BLaER1 (cell line): ENCODE data around the gene EYS.
"Not testable (repeated sequence)": the region's sequence is repeated elsewhere in the genome, so short reads cannot be mapped to it uniquely, and the experiment has no call there.

ENCODE experiments used
- H3K27ac ChIP-seq: shearing (Covaris generic); formaldehyde crosslinking; 2 replicates; pipeline ENCODE4 v1.8.1; 2022
- H3K27me3 ChIP-seq: shearing (Covaris generic); formaldehyde crosslinking; 2 replicates; pipeline ENCODE4 v1.8.1; 2022
- H3K36me3 ChIP-seq: shearing (Covaris generic); formaldehyde crosslinking; 2 replicates; pipeline ENCODE4 v1.8.1; 2022
- H3K4me1 ChIP-seq: shearing (Covaris generic); formaldehyde crosslinking; 2 replicates; pipeline ENCODE4 v1.8.1; 2022
- H3K4me2 ChIP-seq: shearing (Covaris generic); formaldehyde crosslinking; 2 replicates; pipeline ENCODE4 v1.8.1; 2022
- H3K4me3 ChIP-seq: shearing (Covaris generic); formaldehyde crosslinking; 2 replicates; pipeline ENCODE4 v1.8.1; 2022
- H3K9ac ChIP-seq: shearing (Covaris generic); formaldehyde crosslinking; 2 replicates; pipeline ENCODE4 v1.8.1; 2022
- H3K9me3 ChIP-seq: shearing (Covaris generic); formaldehyde crosslinking; 2 replicates; pipeline ENCODE4 v1.8.1; 2022
- H4K20me1 ChIP-seq: shearing (Covaris generic); formaldehyde crosslinking; 2 replicates; pipeline ENCODE4 v1.8.1; 2022
- Cebpa-rat ChIP-seq: shearing (Covaris generic); IDR thresholded peaks from 2 replicates; pipeline ENCODE4 v1.8.1; 2022

The EYS gene

GRCh38 chr6:65072500-65072899, 634.5 kb downstream of the EYS start:
- H3K27ac ChIP-seq: no peak overlapping the region
- no peaks in the 10 kb centered on the region for H3K9me3 ChIP-seq
- no peak for TF ChIP-seq Cebpa-rat
- no peak overlapping the region for H3K4me3 ChIP-seq
- no peaks in the 10 kb centered on the region for H3K36me3 ChIP-seq
- no peak overlapping the region for H3K4me2 ChIP-seq
- H4K20me1 ChIP-seq: no peaks in the 10 kb centered on the region
- no peaks in the 10 kb centered on the region for H3K27me3 ChIP-seq
- no peaks in the 10 kb centered on the region for H3K4me1 ChIP-seq
- no peak overlapping the region for H3K9ac ChIP-seq

- no peaks in the 10 kb centered on the region for H3K9me3 ChIP-seq
- H3K27me3 ChIP-seq: no peaks in the 10 kb centered on the region
- no peaks in the 10 kb centered on the region for H4K20me1 ChIP-seq
- H3K36me3 ChIP-seq: no peaks in the 10 kb centered on the region
- H3K4me2 ChIP-seq: no peak overlapping the region
- H3K4me3 ChIP-seq: no peak overlapping the region
- no peaks in the 10 kb centered on the region for H3K4me1 ChIP-seq
- TF ChIP-seq Cebpa-rat: no peak
- H3K9ac ChIP-seq: no peak overlapping the region
- no peak overlapping the region for H3K27ac ChIP-seq
Observed at GRCh38 chr6:65071480-65071879, 635.5 kb downstream of the EYS start.

GRCh38 chr6:65064844-65065243, 642.2 kb downstream of the EYS start:
- H3K27ac ChIP-seq: no peak overlapping the region
- no peaks in the 10 kb centered on the region for H3K36me3 ChIP-seq
- H3K4me3 ChIP-seq: no peak overlapping the region
- no peak overlapping the region for H3K9ac ChIP-seq
- TF ChIP-seq Cebpa-rat: no peak
- no peaks in the 10 kb centered on the region for H4K20me1 ChIP-seq
- no peaks in the 10 kb centered on the region for H3K27me3 ChIP-seq
- H3K9me3 ChIP-seq: no peaks in the 10 kb centered on the region
- H3K4me1 ChIP-seq: no peaks in the 10 kb centered on the region
- H3K4me2 ChIP-seq: no peak overlapping the region

GRCh38 chr6:65059568-65059967, 647.5 kb downstream of the EYS start:
- no peaks in the 10 kb centered on the region for H3K27me3 ChIP-seq
- no peak overlapping the region for H3K4me3 ChIP-seq
- H4K20me1 ChIP-seq: no peaks in the 10 kb centered on the region
- H3K27ac ChIP-seq: no peak overlapping the region
- H3K9ac ChIP-seq: no peak overlapping the region
- H3K9me3 ChIP-seq: no peaks in the 10 kb centered on the region
- no peaks in the 10 kb centered on the region for H3K4me1 ChIP-seq
- no peak overlapping the region for H3K4me2 ChIP-seq
- no peak for TF ChIP-seq Cebpa-rat
- no peaks in the 10 kb centered on the region for H3K36me3 ChIP-seq

GRCh38 chr6:65055545-65055944, 651.5 kb downstream of the EYS start:
- no peaks in the 10 kb centered on the region for H4K20me1 ChIP-seq
- H3K4me1 ChIP-seq: no peaks in the 10 kb centered on the region
- H3K4me3 ChIP-seq: no peak overlapping the region
- H3K9ac ChIP-seq: no peak overlapping the region
- no peaks in the 10 kb centered on the region for H3K36me3 ChIP-seq
- H3K27me3 ChIP-seq: no peaks in the 10 kb centered on the region
- H3K27ac ChIP-seq: no peak overlapping the region
- H3K4me2 ChIP-seq: no peak overlapping the region
- no peak for TF ChIP-seq Cebpa-rat
- no peaks in the 10 kb centered on the region for H3K9me3 ChIP-seq

GRCh38 chr6:65052626-65053025, 654.4 kb downstream of the EYS start:
- Histone ChIP-seq H3K4me3 (no peak overlapping the region), H3K4me2 (no peak overlapping the region), H3K27ac (no peak overlapping the region), H3K27me3 (no peaks in the 10 kb centered on the region), H4K20me1 (no peaks in the 10 kb centered on the region), H3K9me3 (no peaks in the 10 kb centered on the region), H3K4me1 (no peaks in the 10 kb centered on the region), H3K36me3 (no peaks in the 10 kb centered on the region), H3K9ac (no peak overlapping the region)
- TF ChIP-seq Cebpa-rat: no peak

GRCh38 chr6:65045801-65046200, 661.2 kb downstream of the EYS start:
- no peak; the same call in 1 of the 2 replicates for TF ChIP-seq Cebpa-rat
- Histone ChIP-seq H3K27me3 (no peaks in the 10 kb centered on the region), H4K20me1 (no peaks in the 10 kb centered on the region), H3K27ac (no peak overlapping the region), H3K36me3 (no peaks in the 10 kb centered on the region), H3K9me3 (no peaks in the 10 kb centered on the region), H3K9ac (no peak overlapping the region), H3K4me2 (no peak overlapping the region), H3K4me1 (no peaks in the 10 kb centered on the region), H3K4me3 (no peak overlapping the region)

- no peak overlapping the region for H3K27ac ChIP-seq
- no peak overlapping the region for H3K9ac ChIP-seq
- no peaks in the 10 kb centered on the region for H3K27me3 ChIP-seq
- no peaks in the 10 kb centered on the region for H4K20me1 ChIP-seq
- no peak overlapping the region for H3K4me2 ChIP-seq
- H3K9me3 ChIP-seq: no peaks in the 10 kb centered on the region
- H3K36me3 ChIP-seq: no peaks in the 10 kb centered on the region
- no peak overlapping the region for H3K4me3 ChIP-seq
- H3K4me1 ChIP-seq: no peaks in the 10 kb centered on the region
- no peak for TF ChIP-seq Cebpa-rat
Observed at GRCh38 chr6:65014006-65014405, 693.0 kb downstream of the EYS start.

GRCh38 chr6:65006788-65007187, 700.2 kb downstream of the EYS start:
- H3K27me3 ChIP-seq: no peaks in the 10 kb centered on the region
- H3K9ac ChIP-seq: no peak overlapping the region
- H3K4me1 ChIP-seq: no peaks in the 10 kb centered on the region
- H3K27ac ChIP-seq: no peak overlapping the region
- H3K4me2 ChIP-seq: no peak overlapping the region
- H3K36me3 ChIP-seq: no peaks in the 10 kb centered on the region
- no peaks in the 10 kb centered on the region for H4K20me1 ChIP-seq
- no peaks in the 10 kb centered on the region for H3K9me3 ChIP-seq
- H3K4me3 ChIP-seq: no peak overlapping the region
- no peak for TF ChIP-seq Cebpa-rat

- no peak overlapping the region for H3K9ac ChIP-seq
- H3K4me1 ChIP-seq: no peaks in the 10 kb centered on the region
- H3K36me3 ChIP-seq: no peaks in the 10 kb centered on the region
- H3K4me2 ChIP-seq: no peak overlapping the region
- no peaks in the 10 kb centered on the region for H3K9me3 ChIP-seq
- no peak overlapping the region for H3K4me3 ChIP-seq
- no peaks in the 10 kb centered on the region for H3K27me3 ChIP-seq
- H3K27ac ChIP-seq: no peak overlapping the region
- no peak for TF ChIP-seq Cebpa-rat
- no peaks in the 10 kb centered on the region for H4K20me1 ChIP-seq
Observed at GRCh38 chr6:65004283-65004682, 702.7 kb downstream of the EYS start.

GRCh38 chr6:65002882-65003281, 704.1 kb downstream of the EYS start:
- H3K4me2 ChIP-seq, H3K4me1 ChIP-seq, H3K27ac ChIP-seq, H3K27me3 ChIP-seq, H4K20me1 ChIP-seq, H3K36me3 ChIP-seq, H3K4me3 ChIP-seq, H3K9ac ChIP-seq, H3K9me3 ChIP-seq: not testable (repeated sequence)
